Measurements from ENCODE around the gene CTSH. TPM values are rescaled to one million over a fixed set of nuclear protein-coding genes. Genes with fewer than 3 reads are reported as not detected.

CTSH gene
- polyA plus RNA-seq, 4 donors: 190 to 230 (median 201) TPM

Other genes starting within 250 kb of the CTSH start
- 10 to 100 TPM; 19.7 to 36.7 (median 32.7) TPM for gene ADAMTS7, start 133.6 kb downstream of the CTSH start, polyA plus RNA-seq (ENCODE audit: insufficient read length in 4 of 4)
- 100 to 1,000 TPM; 702 to 832 (median 748) TPM for gene MORF4L1, start 72.2 kb downstream of the CTSH start, polyA plus RNA-seq (ENCODE audit: insufficient read length in 4 of 4)
- under 1 TPM; 0.27 to 0.55 (median 0.37) TPM for gene RASGRF1, start 145.7 kb upstream of the CTSH start, polyA plus RNA-seq (ENCODE audit: insufficient read length in 4 of 4)